Measurements from ENCODE around the gene TMEM161A.

Gene TMEM161A

GRCh38 chr19:19075126-19075525, 63.2 kb downstream of the TMEM161A start:
- DNase-seq (ENCODE audit: low read depth): no peak
- TF ChIP-seq CTCF (IDR thresholded peaks at IDR 0.05; ENCODE audit: low read length, missing control alignments): no peak
- no peak overlapping the region for H3K4me3 ChIP-seq (replicated peaks; ENCODE audit: low read depth, low read length)

DNA sequence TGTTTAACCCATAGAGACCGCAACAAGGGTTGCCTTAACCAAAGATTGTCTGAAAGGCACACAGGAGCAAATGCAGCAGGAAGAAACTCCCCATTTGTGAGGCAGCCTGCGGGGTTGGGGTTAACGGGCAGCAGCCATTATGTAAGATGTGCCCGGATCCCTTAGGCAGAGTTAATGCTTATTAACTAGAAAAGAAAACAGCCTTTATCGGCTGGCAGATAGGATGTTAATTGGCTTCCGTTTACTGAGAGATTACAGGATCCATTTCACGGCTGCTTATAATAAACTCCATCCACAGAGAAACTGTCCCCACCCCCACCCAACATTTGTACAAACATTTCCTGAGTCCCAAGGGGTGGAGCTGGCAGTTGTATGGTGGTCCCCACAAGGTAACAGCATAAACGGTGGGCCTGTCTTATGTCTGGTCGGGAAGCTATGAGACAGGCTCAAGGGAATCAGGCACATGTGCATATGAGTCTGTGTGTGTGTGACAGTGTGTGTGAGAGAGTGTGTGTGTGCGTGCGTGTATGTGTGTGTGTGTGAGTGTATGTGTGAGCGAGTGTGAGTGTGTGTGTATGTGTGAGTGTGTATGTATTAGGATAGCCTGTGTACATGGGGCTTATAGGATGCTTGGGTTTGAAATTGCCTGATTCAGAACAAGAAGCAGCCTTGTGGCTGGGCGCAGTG, 63.9 kb downstream of the TMEM161A start:
- DNase-seq (ENCODE audit: low read depth): no peak
- TF ChIP-seq CTCF (IDR thresholded peaks at IDR 0.05; ENCODE audit: low read length, missing control alignments): no peak
- H3K4me3 ChIP-seq (replicated peaks; ENCODE audit: low read depth, low read length): no peak overlapping the region

- TF ChIP-seq CTCF (IDR thresholded peaks at IDR 0.05; ENCODE audit: low read length, missing control alignments): no peak
- DNase-seq (ENCODE audit: low read depth): no peak
- no peak overlapping the region for H3K4me3 ChIP-seq (replicated peaks; ENCODE audit: low read depth, low read length)
Observed at GRCh38 chr19:19071897-19072296, 66.4 kb downstream of the TMEM161A start.

Data from fibroblast of pulmonary artery (primary cell).